Transverse colon (tissue), 4 donors: ENCODE measurements around the gene PADI6. TPM values are rescaled to one million over a fixed set of nuclear protein-coding genes. Genes with fewer than 3 reads are reported as not detected.

Source experiments
- DNase-seq: peaks from one replicate; pipeline ENCODE4 v3.0.0-alpha.2; 2019
- H3K27ac ChIP-seq, 4 donors: fragments of 200-600 bp; sonication (generic); 2 replicates each; pipeline ENCODE4 v1.5.1; 2016 to 2018; ENCODE audit warnings: inconsistent platforms in 4 of 4
- H3K27me3 ChIP-seq: fragments of 200-600 bp; sonication (generic); 2 replicates; pipeline ENCODE4 v1.5.1; 2017; ENCODE audit warnings: inconsistent platforms
- H3K36me3 ChIP-seq, 4 donors: fragments of 200-600 bp; sonication (generic); 2 replicates each; pipeline ENCODE4 v1.5.1; 2017 to 2019; ENCODE audit warnings: inconsistent platforms in 4 of 4
- H3K4me1 ChIP-seq, 4 donors: fragments of 200-600 bp; sonication (generic); 2 replicates each; pipeline ENCODE4 v1.5.1; 2017 to 2020; ENCODE audit warnings: inconsistent platforms in 4 of 4
- H3K4me3 ChIP-seq, 4 donors: fragments of 200-600 bp; sonication (generic); 1 replicate in 1 of 4; 2 replicates in 3 of 4; pipeline versions ENCODE4 v1.5.1 to v1.6.1; 2017 to 2019; ENCODE audit warnings: inconsistent platforms in 4 of 4
- H3K9me3 ChIP-seq, 2 donors: fragments of 200-600 bp; sonication (generic); 2 replicates each; pipeline ENCODE4 v1.5.1; 2017 to 2019; ENCODE audit warnings: inconsistent platforms in 2 of 2
- EP300 ChIP-seq: sonication (generic); formaldehyde crosslinking; IDR thresholded peaks from one replicate; pipeline ENCODE4 v1.6.1; 2017; ENCODE audit warnings: antibody characterized with exemption, low read depth
- POLR2A ChIP-seq: fragments of 450-650 bp; IDR thresholded peaks from one replicate; pipeline ENCODE4 v1.6.1; 2016; ENCODE audit warnings: antibody characterized with exemption, mild to moderate bottlenecking, moderate library complexity
- POLR2AphosphoS5 ChIP-seq, 3 donors: sonication (generic); formaldehyde crosslinking; IDR thresholded peaks; one replicate each; pipeline ENCODE4 v1.6.1; 2016; ENCODE audit warnings: antibody characterized with exemption in 3 of 3
- WGBS, 2 donors: methylation state at CpG; one replicate each; pipeline ENCODE4 v1.1.5; 2018; ENCODE audit warnings: low coverage in 1 of 2; 5-methylcytosine and 5-hydroxymethylcytosine counted together
- in situ Hi-C, 4 donors: fragments of 200-750 bp; cut with MboI; loops; one replicate each; pipeline versions ENCODE4 v1.15.0 to v1.15.1; 2017; ENCODE audit warnings: low sequenced_read_pairs in 3 of 4, low pct_ligation_motif_present in 1 of 4, low pct_unique_long_range_greater_than_20kb in 1 of 4
- intact Hi-C: fragments of 100-400 bp; cut with DNase I; formaldehyde crosslinking; loops from one replicate; pipeline ENCODE4 v1.15.1; 2023; ENCODE audit warnings: low total_unique reads
- total RNA-seq, 4 donors: library from RNA; depleted of rRNA; stranded (reverse); fragments of >200 nt; gene quantifications; one replicate each; pipeline ENCODE4 v1.1.0, GENCODE V29; 2016
- TF ChIP-seq, protein P1 (sequence below), 5 experiments: fragments of 200-600 bp in 3 of 5; fragments of 450-650 bp in 2 of 5; sonication (generic) in 3 of 5; IDR thresholded peaks; 1 replicate in 2 of 5; 2 replicates in 3 of 5; pipeline ENCODE4 v1.5.1; 2016 to 2017; ENCODE audit warnings: antibody characterized with exemption in 5 of 5, inconsistent platforms in 3 of 5, mild to moderate bottlenecking in 2 of 5, moderate library complexity in 1 of 5

Gene PADI6
- total RNA-seq, 4 donors from 2014 or later = not detected

DNA sequence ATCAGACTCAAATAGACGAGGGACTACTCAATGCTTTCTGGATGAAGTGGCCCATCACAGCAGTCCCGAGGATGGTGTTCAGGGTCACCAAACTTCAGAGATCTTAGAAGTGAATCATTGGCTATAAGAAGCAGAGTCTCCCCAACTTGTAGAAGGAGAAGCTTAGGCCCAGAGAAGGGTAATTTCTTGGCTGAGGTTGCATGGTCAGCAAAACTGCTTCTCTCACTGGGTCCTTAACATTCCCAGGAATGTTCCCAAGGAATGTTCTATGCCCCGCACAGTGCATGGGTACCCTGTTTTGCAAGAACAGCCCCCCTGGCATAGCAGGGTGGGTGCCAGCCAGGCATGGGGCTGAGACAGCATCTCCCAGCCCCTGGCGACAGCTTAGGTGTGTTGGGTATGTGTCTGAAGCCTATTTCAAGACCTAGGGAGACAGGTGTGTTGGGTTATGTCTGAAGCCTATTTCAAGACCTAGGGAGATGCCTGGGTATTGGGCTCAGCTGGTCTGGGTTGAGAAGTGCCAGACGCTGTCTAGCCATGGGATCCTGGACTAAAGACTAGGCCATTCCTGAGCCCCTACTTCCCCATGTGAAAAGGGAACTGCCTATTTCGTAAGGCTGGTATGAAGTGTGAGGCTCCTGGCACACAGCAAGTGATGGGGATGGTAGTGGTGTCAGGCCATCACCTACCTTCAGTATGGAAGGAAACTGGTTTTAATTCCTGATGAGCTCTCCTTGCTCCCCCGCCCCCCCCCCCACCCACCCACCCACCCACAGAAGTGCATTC lies 26.1 kb downstream of the PADI6 start:
- in situ Hi-C loops = no loop called here
- TF ChIP-seq, protein P1, sequence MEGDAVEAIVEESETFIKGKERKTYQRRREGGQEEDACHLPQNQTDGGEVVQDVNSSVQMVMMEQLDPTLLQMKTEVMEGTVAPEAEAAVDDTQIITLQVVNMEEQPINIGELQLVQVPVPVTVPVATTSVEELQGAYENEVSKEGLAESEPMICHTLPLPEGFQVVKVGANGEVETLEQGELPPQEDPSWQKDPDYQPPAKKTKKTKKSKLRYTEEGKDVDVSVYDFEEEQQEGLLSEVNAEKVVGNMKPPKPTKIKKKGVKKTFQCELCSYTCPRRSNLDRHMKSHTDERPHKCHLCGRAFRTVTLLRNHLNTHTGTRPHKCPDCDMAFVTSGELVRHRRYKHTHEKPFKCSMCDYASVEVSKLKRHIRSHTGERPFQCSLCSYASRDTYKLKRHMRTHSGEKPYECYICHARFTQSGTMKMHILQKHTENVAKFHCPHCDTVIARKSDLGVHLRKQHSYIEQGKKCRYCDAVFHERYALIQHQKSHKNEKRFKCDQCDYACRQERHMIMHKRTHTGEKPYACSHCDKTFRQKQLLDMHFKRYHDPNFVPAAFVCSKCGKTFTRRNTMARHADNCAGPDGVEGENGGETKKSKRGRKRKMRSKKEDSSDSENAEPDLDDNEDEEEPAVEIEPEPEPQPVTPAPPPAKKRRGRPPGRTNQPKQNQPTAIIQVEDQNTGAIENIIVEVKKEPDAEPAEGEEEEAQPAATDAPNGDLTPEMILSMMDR (IDR thresholded peaks at IDR 0.05) = no peak
- TF ChIP-seq POLR2A (no peak), EP300 (no peak), POLR2AphosphoS5 (IDR thresholded peaks at IDR 0.05) (no peak)
- Histone ChIP-seq H3K4me3 (no peak overlapping the region), H3K36me3 (no peaks in the 10 kb centered on the region), H3K4me1 (no peaks in the 10 kb centered on the region), H3K27me3 (no peaks in the 10 kb centered on the region), H3K9me3 (no peaks in the 10 kb centered on the region), H3K27ac (no peak overlapping the region)
- 86% methylated on average over 6 of the region's 7 CpGs; no CpG with 5 or more reads in 1 of the 2 donors for WGBS, 2 donors
- intact Hi-C loops = no loop called here
- DNase-seq = no peak

DNA sequence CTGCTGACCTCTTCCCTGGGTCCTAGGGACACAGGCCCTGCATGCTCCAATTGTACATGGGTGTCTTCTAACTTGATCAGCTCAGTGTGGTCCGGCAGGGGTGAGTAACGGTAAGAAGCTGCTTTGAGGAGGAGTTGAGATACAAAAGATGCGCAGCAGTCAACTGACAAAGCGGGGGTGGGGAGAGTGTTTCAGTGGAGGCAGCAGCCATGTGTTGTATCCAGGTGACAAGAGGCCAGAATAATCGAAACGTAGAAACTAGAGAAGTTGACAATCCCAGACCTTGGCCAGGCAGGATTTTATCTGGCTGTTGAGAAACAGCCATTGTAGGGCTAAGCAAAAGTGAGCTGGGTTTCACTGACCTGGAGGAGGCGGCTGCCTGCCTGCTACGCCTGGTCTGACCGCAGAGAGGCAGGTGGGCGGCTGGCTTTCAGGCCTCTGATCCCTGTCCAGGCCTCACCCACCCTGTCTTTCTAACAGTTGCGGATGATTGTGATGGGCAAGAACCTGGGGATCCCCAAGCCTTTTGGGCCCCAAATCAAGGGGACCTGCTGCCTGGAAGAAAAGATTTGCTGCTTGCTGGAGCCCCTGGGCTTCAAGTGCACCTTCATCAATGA lies 28.8 kb downstream of the PADI6 start:
- WGBS, 2 donors = 86% methylated on average over 10 of the region's 11 CpGs; no CpG with 5 or more reads in 1 of the 2 donors
- no peak overlapping the region for H3K4me3 ChIP-seq
- no peaks in the 10 kb centered on the region for H3K27me3 ChIP-seq
- TF ChIP-seq POLR2AphosphoS5 (IDR thresholded peaks at IDR 0.05) (no peak), EP300 (no peak), POLR2A (no peak)
- TF ChIP-seq, protein P1 (IDR thresholded peaks at IDR 0.05) = no peak
- no peaks in the 10 kb centered on the region for H3K9me3 ChIP-seq
- no peak for DNase-seq
- in situ Hi-C loops = no loop called here
- H3K36me3 ChIP-seq = no peaks in the 10 kb centered on the region
- no peaks in the 10 kb centered on the region for H3K4me1 ChIP-seq
- intact Hi-C loops = no loop called here
- H3K27ac ChIP-seq = no peak overlapping the region

DNA sequence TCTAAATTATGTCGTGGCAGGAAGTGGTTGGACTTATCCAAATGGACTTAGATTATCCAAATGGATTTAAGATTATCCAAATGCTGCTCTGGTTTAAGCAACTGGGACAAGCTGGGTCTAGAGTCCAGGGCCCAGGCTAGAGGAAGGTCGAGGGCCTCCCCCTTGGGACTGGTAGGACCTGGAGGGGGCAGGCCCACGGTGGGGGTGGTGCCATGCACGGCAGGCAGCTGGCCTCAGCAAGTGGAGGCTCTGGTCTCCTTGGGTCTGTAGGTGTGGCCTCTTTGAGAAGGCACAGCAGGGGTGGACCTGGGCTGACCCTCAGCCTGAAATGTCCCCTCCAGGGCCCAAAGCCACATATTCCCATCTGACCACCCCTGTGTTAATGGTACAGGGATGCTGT lies 29.8 kb downstream of the PADI6 start:
- in situ Hi-C loops = no loop called here
- H3K27me3 ChIP-seq = no peaks in the 10 kb centered on the region
- H3K36me3 ChIP-seq = no peaks in the 10 kb centered on the region
- no peak for DNase-seq
- no peak overlapping the region for H3K27ac ChIP-seq
- 61% methylated on average over 2 of the region's 4 CpGs; no CpG with 5 or more reads in 1 of the 2 donors for WGBS, 2 donors
- TF ChIP-seq EP300 (no peak), POLR2AphosphoS5 (IDR thresholded peaks at IDR 0.05) (no peak), POLR2A (no peak)
- TF ChIP-seq, protein P1 (IDR thresholded peaks at IDR 0.05) = no peak
- H3K4me3 ChIP-seq = no peak overlapping the region
- intact Hi-C loops = no loop called here
- no peaks in the 10 kb centered on the region for H3K9me3 ChIP-seq
- no peaks in the 10 kb centered on the region for H3K4me1 ChIP-seq

DNA sequence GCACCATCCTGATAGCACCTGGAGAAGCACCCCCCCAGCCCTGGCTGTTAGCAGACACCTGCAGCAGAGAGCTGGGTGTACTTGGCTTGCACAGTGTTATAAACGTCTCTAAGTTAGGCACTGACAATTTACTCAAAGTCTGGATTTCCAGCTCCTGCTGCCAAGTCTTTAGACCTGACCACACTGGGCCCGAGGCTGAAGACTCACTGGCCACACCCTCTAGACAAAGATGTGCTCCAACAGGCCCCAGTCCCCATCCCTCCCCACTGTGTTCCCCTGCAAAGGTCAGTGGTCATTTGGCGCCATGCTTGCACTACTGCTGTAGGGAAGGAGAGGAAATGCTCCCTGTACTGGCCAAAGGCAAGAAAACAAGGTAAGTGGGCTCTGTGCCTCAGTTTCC lies 31.1 kb downstream of the PADI6 start:
- intact Hi-C loops = no loop called here
- Histone ChIP-seq H3K4me3 (no peak overlapping the region), H3K4me1 (no peaks in the 10 kb centered on the region), H3K9me3 (no peaks in the 10 kb centered on the region), H3K36me3 (peaks cover 0 to 3% (median 0%) of the 10 kb centered on the region in 4 donors), H3K27me3 (no peaks in the 10 kb centered on the region), H3K27ac (no peak overlapping the region)
- WGBS, 2 donors = 43 to 67% methylated on average over 1 to 3 of the region's 3 CpGs
- no peak for DNase-seq
- TF ChIP-seq, protein P1 (IDR thresholded peaks at IDR 0.05) = no peak
- in situ Hi-C loops = no loop called here
